ENCODE data around the gene TXNDC2. TPM values are rescaled to one million over a fixed set of nuclear protein-coding genes. Genes with fewer than 3 reads are reported as not detected.

Gene TXNDC2
- total RNA-seq, 1 experiment from 2014 or later: 0.28 TPM

- no peaks in the 10 kb centered on the region; the same call in 1 of the 2 replicates for H3K27me3 Mint-ChIP-seq (ENCODE audit: low read depth)
- no peak overlapping the region for H4K5ac ChIP-seq (ENCODE audit: insufficient read length, low read depth, low read length)
- no peak for TF ChIP-seq CTCF (conservative IDR thresholded peaks at IDR 0.05)
- H3K36me3 Mint-ChIP-seq (ENCODE audit: insufficient read depth in 1 of 3, low read depth in 3 of 3): no peaks in the 10 kb centered on the region
- no peak overlapping the region for H2BK20ac ChIP-seq (ENCODE audit: low read depth, low read length, poor library complexity, severe bottlenecking)
- no peak overlapping the region for H2AFZ ChIP-seq (ENCODE audit: low read length)
- H2BK120ac ChIP-seq (ENCODE audit: low read depth, low read length, poor library complexity, severe bottlenecking): no peak overlapping the region
- peaks cover 25 to 27% of the 10 kb centered on the region in 2 experiments for H3K4me1 Mint-ChIP-seq
- H2BK12ac ChIP-seq (ENCODE audit: insufficient read length, low read depth, low read length): no peak overlapping the region
- DNase-seq: no peak
- H3K4me2 ChIP-seq (ENCODE audit: insufficient read depth, insufficient read length, low read length): peak overlapping the region; percentile 45
- H3K9me3 Mint-ChIP-seq: 0 out of 5 replicates have a peak, but pooled peaks cover 0 to 3% of the 10 kb centered on the region in 2 experiments
- no peaks in the 10 kb centered on the region; the same call in 1 of the 2 replicates for H3K4me1 ChIP-seq (ENCODE audit: insufficient read depth, low read length)
- H2AK5ac ChIP-seq (ENCODE audit: insufficient read length, low read length): no peak overlapping the region
- peak overlapping the region; percentile 89 for H3K9ac ChIP-seq (ENCODE audit: extremely low read depth, insufficient read length, low read length)
- H3K27ac Mint-ChIP-seq: no peak overlapping the region; a peak in 1 of 7 replicates
- H3K27me3 ChIP-seq (ENCODE audit: insufficient read depth, low read length): no peaks in the 10 kb centered on the region
- H3K18ac ChIP-seq (ENCODE audit: insufficient read length, low read depth, low read length): peak overlapping the region; percentile 76
- H3K79me2 ChIP-seq (ENCODE audit: insufficient read depth, low read length): peaks cover 36% of the 10 kb centered on the region; the same call in 1 of the 2 replicates
- H4K91ac ChIP-seq (ENCODE audit: insufficient read length, low read depth, low read length): no peak overlapping the region
- peaks cover 4% of the 10 kb centered on the region for H3K23me2 ChIP-seq (ENCODE audit: insufficient read length, low read depth, low read length, poor library complexity, severe bottlenecking)
- H3K79me1 ChIP-seq (ENCODE audit: insufficient read depth, low read depth, low read length, poor library complexity, severe bottlenecking): no peaks in the 10 kb centered on the region
- H3K27ac ChIP-seq (ENCODE audit: insufficient read length, low read depth, low read length): no peak overlapping the region
- no peak overlapping the region for H3T11ph ChIP-seq (ENCODE audit: low read length)
- WGBS (ENCODE audit: extremely low coverage, insufficient read length, low lambda C conversion rate): no CpG with 5 or more reads among the region's 35 CpGs
- no peak overlapping the region for H3K23ac ChIP-seq (ENCODE audit: insufficient read length, low read depth, low read length)
- no peaks in the 10 kb centered on the region for H3K9me3 ChIP-seq (ENCODE audit: control insufficient read depth, low read depth, low read length)
- H3K56ac ChIP-seq (ENCODE audit: insufficient read length, low read depth, low read length): no peak overlapping the region
- no peak overlapping the region for H3K4ac ChIP-seq (ENCODE audit: low read depth, low read length)
- H2BK15ac ChIP-seq (ENCODE audit: low read depth, low read length): no peak overlapping the region
- peak overlapping the region; percentile 88 to 92 for H3K4me3 Mint-ChIP-seq
- H4K20me1 ChIP-seq (ENCODE audit: control insufficient read depth, insufficient read depth, insufficient read length): no peaks in the 10 kb centered on the region
- H2BK5ac ChIP-seq (ENCODE audit: insufficient read length, low read length): peak overlapping the region; percentile 3
- H3K14ac ChIP-seq (ENCODE audit: insufficient read depth, low read length): peak overlapping the region; percentile 99
- H4K8ac ChIP-seq (replicated peaks; ENCODE audit: insufficient read length, low read depth, low read length): no peak overlapping the region
Observed at GRCh38 chr18:9914334-9914583, 28.5 kb downstream of the TXNDC2 start.

Measured in H9 (cell line).